Type B pancreatic cell (in vitro differentiated cells): ENCODE data around the gene EHF. TPM values are rescaled to one million over a fixed set of nuclear protein-coding genes. Genes with fewer than 3 reads are reported as not detected.

Source experiments
- DNase-seq: peaks from one replicate; pipeline ENCODE4 v3.0.0; 2021; ENCODE audit warnings: mixed read lengths; ENCODE audit not compliant: unreplicated experiment; ENCODE audit errors: extremely low spot score
- H3K27ac Mint-ChIP-seq: 2 replicates; pipeline ENCODE4 v1.8.0; 2021; ENCODE audit warnings: mild to moderate bottlenecking, mixed read lengths
- H3K27me3 Mint-ChIP-seq: 2 replicates; pipeline ENCODE4 v1.8.0; 2021; ENCODE audit warnings: mixed read lengths
- H3K36me3 Mint-ChIP-seq: 2 replicates; pipeline ENCODE4 v1.8.0; 2021; ENCODE audit warnings: mixed read lengths
- H3K4me1 Mint-ChIP-seq: one replicate; pipeline ENCODE4 v1.8.0; 2021; ENCODE audit warnings: mixed read lengths; ENCODE audit not compliant: unreplicated experiment
- H3K4me3 Mint-ChIP-seq: 2 replicates; pipeline ENCODE4 v1.8.0; 2021; ENCODE audit warnings: mild to moderate bottlenecking, mixed read lengths
- H3K9me3 Mint-ChIP-seq: 2 replicates; pipeline ENCODE4 v1.8.0; 2021; ENCODE audit warnings: mixed read lengths
- total RNA-seq: library from RNA; stranded (reverse); gene quantifications from 2 replicates; pipeline ENCODE4 v1.2.1, GENCODE V29; 2021; ENCODE audit warnings: low replicate concordance
- TF ChIP-seq, protein P1 (sequence below): fragments of 200-600 bp; sonication (generic); conservative IDR thresholded peaks from 2 replicates; pipeline ENCODE4 v1.5.0; 2021; ENCODE audit warnings: antibody characterized with exemption, mild to moderate bottlenecking

The EHF gene
- total RNA-seq, 1 donor from 2014 or later = 31.5 TPM

DNA sequence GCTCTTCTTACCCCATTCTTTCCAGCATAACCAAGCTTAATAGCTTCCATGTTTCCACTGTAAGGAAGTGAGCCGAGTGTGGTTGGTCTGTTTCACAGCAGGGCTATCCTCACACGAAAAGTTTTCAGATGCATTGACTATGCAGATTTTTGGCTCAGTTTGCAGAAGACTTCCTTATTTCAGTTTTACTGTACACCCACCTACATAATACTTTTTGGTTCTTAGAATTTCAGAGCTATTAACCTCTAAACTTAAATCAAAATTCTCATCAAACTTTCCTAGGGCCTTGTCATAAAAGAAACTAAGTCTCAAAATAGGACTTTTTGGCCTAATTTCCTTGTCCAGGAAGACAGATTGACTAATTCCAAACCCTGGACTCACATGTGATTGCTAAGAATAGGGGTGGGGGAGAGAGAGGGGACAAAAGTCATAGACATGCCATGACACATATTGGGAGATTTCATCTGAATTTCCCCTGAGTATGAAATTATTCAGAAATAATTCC, 7.3 kb upstream of the EHF start:
- Mint-ChIP-seq H3K36me3 (no peaks in the 10 kb centered on the region), H3K9me3 (no peaks in the 10 kb centered on the region), H3K4me1 (peaks cover 12% of the 10 kb centered on the region), H3K27me3 (no peaks in the 10 kb centered on the region), H3K27ac (no peak overlapping the region), H3K4me3 (no peak overlapping the region)
- TF ChIP-seq, protein P1, sequence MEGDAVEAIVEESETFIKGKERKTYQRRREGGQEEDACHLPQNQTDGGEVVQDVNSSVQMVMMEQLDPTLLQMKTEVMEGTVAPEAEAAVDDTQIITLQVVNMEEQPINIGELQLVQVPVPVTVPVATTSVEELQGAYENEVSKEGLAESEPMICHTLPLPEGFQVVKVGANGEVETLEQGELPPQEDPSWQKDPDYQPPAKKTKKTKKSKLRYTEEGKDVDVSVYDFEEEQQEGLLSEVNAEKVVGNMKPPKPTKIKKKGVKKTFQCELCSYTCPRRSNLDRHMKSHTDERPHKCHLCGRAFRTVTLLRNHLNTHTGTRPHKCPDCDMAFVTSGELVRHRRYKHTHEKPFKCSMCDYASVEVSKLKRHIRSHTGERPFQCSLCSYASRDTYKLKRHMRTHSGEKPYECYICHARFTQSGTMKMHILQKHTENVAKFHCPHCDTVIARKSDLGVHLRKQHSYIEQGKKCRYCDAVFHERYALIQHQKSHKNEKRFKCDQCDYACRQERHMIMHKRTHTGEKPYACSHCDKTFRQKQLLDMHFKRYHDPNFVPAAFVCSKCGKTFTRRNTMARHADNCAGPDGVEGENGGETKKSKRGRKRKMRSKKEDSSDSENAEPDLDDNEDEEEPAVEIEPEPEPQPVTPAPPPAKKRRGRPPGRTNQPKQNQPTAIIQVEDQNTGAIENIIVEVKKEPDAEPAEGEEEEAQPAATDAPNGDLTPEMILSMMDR = no peak
- no peak for DNase-seq

DNA sequence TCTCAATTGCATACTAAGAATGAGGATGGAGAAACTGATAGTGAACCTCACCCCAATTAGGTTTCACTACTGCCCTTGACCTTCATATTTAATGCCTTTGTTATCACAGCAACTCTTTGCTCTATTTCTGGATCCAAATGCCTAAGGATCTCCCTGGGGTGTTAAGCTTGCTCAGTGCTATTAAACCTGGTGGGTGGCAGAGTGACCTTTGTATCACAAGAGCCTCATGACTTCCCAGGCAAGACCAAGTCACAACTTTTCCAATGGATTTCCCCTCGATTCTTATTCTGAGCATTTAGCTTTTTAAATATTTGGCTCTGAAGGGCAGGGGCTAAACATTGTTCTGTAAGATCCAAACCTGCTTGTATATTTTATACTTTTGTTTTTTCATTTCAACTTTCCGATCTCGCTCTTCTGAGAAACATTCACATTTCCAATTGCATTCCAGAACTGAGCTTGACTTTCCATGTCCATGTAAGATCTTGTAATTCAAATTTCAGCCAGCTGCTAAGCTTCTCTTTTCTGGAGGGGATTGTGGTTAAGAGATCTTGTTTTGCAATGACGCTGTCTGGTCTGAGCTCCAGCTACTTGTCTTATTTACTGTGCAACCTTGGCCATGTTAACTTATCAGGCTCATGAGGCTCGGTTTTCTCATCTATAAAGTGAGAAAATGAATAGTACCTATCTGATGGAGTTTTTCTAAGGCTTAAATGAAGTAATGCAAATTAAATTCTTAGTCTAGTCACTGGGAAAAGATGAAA, 6.4 kb upstream of the EHF start:
- peaks cover 9% of the 10 kb centered on the region for H3K4me1 Mint-ChIP-seq
- no peaks in the 10 kb centered on the region for H3K27me3 Mint-ChIP-seq
- H3K27ac Mint-ChIP-seq = no peak overlapping the region
- no peaks in the 10 kb centered on the region for H3K36me3 Mint-ChIP-seq
- H3K4me3 Mint-ChIP-seq = no peak overlapping the region
- DNase-seq = no peak
- TF ChIP-seq, protein P1 = no peak
- H3K9me3 Mint-ChIP-seq = no peaks in the 10 kb centered on the region

DNA sequence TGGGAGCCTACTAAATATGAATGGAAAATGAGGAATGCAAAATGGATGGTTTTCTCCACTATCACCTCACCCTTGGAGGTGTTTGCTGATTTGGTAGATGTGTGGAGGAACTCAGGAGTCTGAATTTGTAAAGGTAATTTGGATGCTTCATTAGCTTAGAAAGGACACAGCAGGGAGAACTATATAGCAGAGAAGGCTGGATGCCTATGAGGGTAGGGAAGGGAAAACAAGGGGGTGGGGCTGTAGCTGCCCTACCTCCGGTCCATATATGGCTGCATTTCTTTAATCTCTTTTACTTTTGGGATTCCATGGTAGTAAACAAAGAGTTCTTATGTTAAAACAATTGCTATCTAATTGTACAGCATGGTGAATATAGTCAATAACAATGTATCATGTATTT, 4.8 kb upstream of the EHF start:
- Mint-ChIP-seq H3K27me3 (no peaks in the 10 kb centered on the region), H3K36me3 (no peaks in the 10 kb centered on the region), H3K27ac (no peak overlapping the region), H3K9me3 (no peaks in the 10 kb centered on the region), H3K4me1 (peaks cover 13% of the 10 kb centered on the region), H3K4me3 (no peak overlapping the region)
- TF ChIP-seq, protein P1 = no peak
- no peak for DNase-seq

DNA sequence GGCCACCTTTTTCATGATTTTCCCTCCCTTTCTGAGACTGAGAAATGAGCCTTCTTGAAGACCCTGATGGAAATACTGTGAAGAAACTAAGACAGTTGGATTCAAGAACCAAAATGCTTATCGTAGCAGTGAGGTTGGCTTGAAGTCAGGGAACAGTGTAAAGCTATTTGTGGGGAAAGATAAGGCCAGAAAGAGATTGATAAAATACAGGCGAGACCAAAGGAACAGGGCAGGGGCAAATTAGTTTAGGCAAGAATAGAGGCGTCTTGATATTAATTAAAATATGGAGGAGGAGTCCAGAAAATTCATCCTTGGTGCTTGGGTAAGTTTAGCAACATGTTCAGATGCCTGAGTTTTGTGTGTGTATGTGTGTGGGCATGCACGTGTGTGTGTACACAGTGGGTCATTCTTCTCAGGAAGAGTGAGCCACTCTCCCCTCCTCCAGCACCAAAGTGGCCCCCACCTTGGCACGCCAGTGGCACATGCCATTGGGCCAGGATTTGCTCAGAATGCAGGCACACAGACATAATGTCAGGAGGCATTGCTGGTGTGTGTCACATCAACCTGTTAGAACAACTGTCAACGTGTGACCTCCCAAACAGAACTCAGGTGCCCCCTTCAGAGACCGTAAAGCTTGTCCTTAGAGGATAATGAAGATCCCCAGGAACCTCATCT, 3.9 kb upstream of the EHF start:
- Mint-ChIP-seq H3K27ac (no peak overlapping the region), H3K36me3 (no peaks in the 10 kb centered on the region), H3K27me3 (no peaks in the 10 kb centered on the region)

DNA sequence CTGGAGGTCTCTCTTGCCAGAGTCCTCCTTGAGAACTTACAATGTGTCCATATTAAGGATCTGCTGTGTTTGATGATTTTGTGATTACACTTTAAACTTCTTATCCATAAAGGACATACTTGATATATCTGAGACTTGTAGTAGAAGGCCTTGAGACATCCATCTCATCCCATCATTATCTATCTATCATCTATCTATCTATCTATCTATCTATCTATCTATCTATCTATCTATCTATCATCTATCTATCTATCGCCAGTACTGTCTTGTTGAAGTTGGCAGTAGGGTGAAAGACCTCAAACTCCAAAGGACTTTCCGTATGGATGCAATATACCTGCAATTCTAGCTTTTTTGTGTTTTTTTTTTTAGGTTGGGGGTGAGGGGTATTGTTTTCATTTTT, 2.5 kb upstream of the EHF start:
- peaks cover 11% of the 10 kb centered on the region for H3K4me1 Mint-ChIP-seq
- no peak overlapping the region for H3K4me3 Mint-ChIP-seq
- H3K27ac Mint-ChIP-seq = no peak overlapping the region
- no peak for DNase-seq
- H3K9me3 Mint-ChIP-seq = no peaks in the 10 kb centered on the region
- no peaks in the 10 kb centered on the region for H3K36me3 Mint-ChIP-seq
- TF ChIP-seq, protein P1 = no peak
- no peaks in the 10 kb centered on the region for H3K27me3 Mint-ChIP-seq

More for the DNA sequence above, 3.9 kb upstream of the EHF start:
- Mint-ChIP-seq H3K4me3 (no peak overlapping the region), H3K9me3 (no peaks in the 10 kb centered on the region), H3K4me1 (peaks cover 13% of the 10 kb centered on the region)
- DNase-seq = no peak
- TF ChIP-seq, protein P1 = no peak
